ENCODE results near the gene ZFAND2B.

GRCh38 chr2:219177552-219178376 lies 28.8 kb upstream of the ZFAND2B start, which contains the start of gene RETREG2:
- TF ChIP-seq CTCF (IDR thresholded peaks at IDR 0.05) (no peak), POLR2A (IDR thresholded peaks at IDR 0.05) (peak in 1 of 2 donors; percentile 73)

All from lower leg skin (tissue), 3 donors.